ENCODE results near the gene ZBTB7A. TPM values are rescaled to one million over a fixed set of nuclear protein-coding genes. Genes with fewer than 3 reads are reported as not detected.

Gene ZBTB7A
- total RNA-seq, 1 donor from 2014 or later = 30.6 TPM

DNA sequence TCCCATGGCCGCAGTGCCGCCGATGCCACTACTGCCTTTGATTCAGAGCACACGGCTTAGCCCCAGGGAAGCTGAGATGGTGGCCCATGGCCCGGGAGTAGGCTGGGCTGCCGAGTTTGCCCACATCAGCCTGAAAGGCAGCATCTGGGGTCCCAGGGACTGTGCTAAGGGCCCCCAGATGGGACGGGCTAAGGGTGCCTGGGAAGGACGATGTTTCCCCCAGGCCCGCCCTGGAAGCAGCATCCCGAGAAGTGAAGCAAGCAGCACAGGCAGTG, 34.7 kb upstream of the ZBTB7A start:
- no peak overlapping the region for H3K4me3 ChIP-seq
- intact Hi-C loops (cut with micrococcal nuclease) = no loop called here
- H3K4me1 ChIP-seq = peaks cover 29% of the 10 kb centered on the region
- no peak for DNase-seq
- no peaks in the 10 kb centered on the region for H3K27me3 ChIP-seq (ENCODE audit: low read depth)
- H3K9me3 ChIP-seq (replicated peaks) = no peaks in the 10 kb centered on the region
- H3K27ac ChIP-seq (replicated peaks) = no peak overlapping the region
- peaks cover 82% of the 10 kb centered on the region for H3K36me3 ChIP-seq
- TF ChIP-seq CTCF (IDR thresholded peaks at IDR 0.05; ENCODE audit: borderline replicate concordance) = no peak

DNA sequence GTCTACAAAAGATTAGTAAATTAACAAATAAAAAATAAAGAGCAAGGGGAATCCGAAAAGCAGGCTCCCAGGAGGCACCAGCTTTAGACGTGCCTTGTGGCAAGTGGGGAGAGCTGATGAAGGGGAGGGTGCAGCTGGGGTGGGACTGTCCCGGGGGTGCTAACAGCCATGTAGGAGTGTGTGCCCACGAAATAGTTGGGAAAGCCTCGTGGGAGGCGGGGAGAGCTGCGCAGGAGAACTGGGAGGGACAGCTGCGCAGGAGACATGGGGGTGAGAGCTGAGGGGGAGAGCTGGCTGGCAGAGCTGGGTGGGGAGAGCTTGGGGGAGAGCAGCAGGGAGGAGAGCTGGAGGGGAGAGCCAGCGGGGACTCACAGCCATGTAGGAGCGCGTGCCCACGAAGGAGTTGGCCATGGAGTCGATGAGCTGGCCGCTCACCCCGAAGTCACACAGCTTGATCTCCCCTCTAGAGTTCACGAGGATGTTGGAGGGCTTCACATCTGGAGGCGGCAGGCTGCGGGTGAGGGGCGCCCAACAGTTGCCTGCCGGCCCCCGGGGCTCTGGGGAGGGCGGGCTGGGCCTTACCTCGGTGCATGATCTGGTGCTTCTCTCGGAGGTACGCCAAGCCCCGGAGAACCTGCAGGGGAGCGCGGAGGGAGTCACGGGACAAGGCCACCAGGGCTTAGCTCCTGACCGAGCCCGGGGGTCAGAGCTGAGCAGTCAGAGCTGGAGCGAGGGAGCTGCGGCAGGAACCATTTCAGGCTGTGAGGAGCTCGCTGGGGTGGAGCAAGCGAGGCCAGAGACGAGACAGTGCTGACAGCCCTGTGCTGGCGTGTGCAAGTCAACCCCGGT, 34.2 kb upstream of the ZBTB7A start:
- intact Hi-C loops (cut with micrococcal nuclease) = no loop called here
- no peak for TF ChIP-seq CTCF (IDR thresholded peaks at IDR 0.05; ENCODE audit: borderline replicate concordance)
- H3K36me3 ChIP-seq = peaks cover 78% of the 10 kb centered on the region

GRCh38 chr19:4099041-4099764, 32.5 kb upstream of the ZBTB7A start:
- no peak for DNase-seq
- H3K4me1 ChIP-seq = peaks cover 29% of the 10 kb centered on the region
- no peak overlapping the region for H3K4me3 ChIP-seq
- H3K36me3 ChIP-seq = peaks cover 78% of the 10 kb centered on the region
- no peaks in the 10 kb centered on the region for H3K27me3 ChIP-seq (ENCODE audit: low read depth)
- no peak for TF ChIP-seq CTCF (IDR thresholded peaks at IDR 0.05; ENCODE audit: borderline replicate concordance)
- H3K9me3 ChIP-seq (replicated peaks) = no peaks in the 10 kb centered on the region
- H3K27ac ChIP-seq (replicated peaks) = peak overlapping the region; percentile 85
- intact Hi-C loops (cut with micrococcal nuclease) = no loop called here

More for the DNA sequence above, 34.2 kb upstream of the ZBTB7A start:
- H3K27me3 ChIP-seq (ENCODE audit: low read depth) = no peaks in the 10 kb centered on the region
- H3K27ac ChIP-seq (replicated peaks) = no peak overlapping the region
- H3K4me1 ChIP-seq = peaks cover 29% of the 10 kb centered on the region
- no peaks in the 10 kb centered on the region for H3K9me3 ChIP-seq (replicated peaks)
- no peak for DNase-seq
- H3K4me3 ChIP-seq = no peak overlapping the region

GRCh38 chr19:4098493-4098892, 31.8 kb upstream of the ZBTB7A start:
- H3K4me3 ChIP-seq = no peak overlapping the region
- no peaks in the 10 kb centered on the region for H3K9me3 ChIP-seq (replicated peaks)
- H3K27ac ChIP-seq (replicated peaks) = peak overlapping the region; percentile 85
- H3K27me3 ChIP-seq (ENCODE audit: low read depth) = no peaks in the 10 kb centered on the region
- H3K36me3 ChIP-seq = peaks cover 78% of the 10 kb centered on the region
- no peak for TF ChIP-seq CTCF (IDR thresholded peaks at IDR 0.05; ENCODE audit: borderline replicate concordance)
- intact Hi-C loops (cut with micrococcal nuclease) = no loop called here
- peaks cover 29% of the 10 kb centered on the region for H3K4me1 ChIP-seq
- peak; percentile 79 for DNase-seq

DNA sequence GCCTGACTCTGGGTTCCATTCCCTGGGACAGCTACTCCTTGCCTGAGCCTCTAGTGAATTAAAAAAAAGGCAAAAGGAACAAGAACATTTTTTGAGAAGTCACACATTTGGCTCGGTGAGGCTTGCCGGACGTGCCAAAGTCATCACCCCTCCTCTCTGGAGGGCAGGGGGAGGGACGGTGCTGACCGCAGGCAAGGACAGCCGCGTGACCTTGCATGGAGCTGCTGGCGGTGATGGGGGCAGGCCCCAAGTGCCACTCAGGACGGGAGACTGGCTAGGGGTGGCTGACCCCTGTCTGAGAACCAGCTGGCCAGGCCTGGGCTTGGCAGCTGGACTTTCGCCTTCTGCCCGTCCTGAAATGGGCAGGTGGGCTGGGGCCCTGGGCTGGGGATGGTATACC, 30.8 kb upstream of the ZBTB7A start:
- H3K4me3 ChIP-seq = no peak overlapping the region
- TF ChIP-seq CTCF (IDR thresholded peaks at IDR 0.05; ENCODE audit: borderline replicate concordance) = no peak
- peaks cover 76% of the 10 kb centered on the region for H3K36me3 ChIP-seq
- H3K9me3 ChIP-seq (replicated peaks) = no peaks in the 10 kb centered on the region
- peaks cover 29% of the 10 kb centered on the region for H3K4me1 ChIP-seq
- H3K27ac ChIP-seq (replicated peaks) = peak overlapping the region; percentile 85
- peak; percentile 58 for DNase-seq
- intact Hi-C loops (cut with micrococcal nuclease) = no loop called here
- no peaks in the 10 kb centered on the region for H3K27me3 ChIP-seq (ENCODE audit: low read depth)

All from left ventricle myocardium inferior (tissue), 1 donor.